Inferior parietal cortex (tissue), 1 donor: ENCODE results near the gene EMC10.
"Not testable (repeated sequence)": the region's sequence is repeated elsewhere in the genome, so short reads cannot be mapped to it uniquely, and the experiment has no call there.

Experiments
- DNase-seq: peaks from one replicate; pipeline ENCODE4 v3.0.0-alpha.2; 2016; ENCODE audit errors: extremely low spot score

The EMC10 gene

DNA sequence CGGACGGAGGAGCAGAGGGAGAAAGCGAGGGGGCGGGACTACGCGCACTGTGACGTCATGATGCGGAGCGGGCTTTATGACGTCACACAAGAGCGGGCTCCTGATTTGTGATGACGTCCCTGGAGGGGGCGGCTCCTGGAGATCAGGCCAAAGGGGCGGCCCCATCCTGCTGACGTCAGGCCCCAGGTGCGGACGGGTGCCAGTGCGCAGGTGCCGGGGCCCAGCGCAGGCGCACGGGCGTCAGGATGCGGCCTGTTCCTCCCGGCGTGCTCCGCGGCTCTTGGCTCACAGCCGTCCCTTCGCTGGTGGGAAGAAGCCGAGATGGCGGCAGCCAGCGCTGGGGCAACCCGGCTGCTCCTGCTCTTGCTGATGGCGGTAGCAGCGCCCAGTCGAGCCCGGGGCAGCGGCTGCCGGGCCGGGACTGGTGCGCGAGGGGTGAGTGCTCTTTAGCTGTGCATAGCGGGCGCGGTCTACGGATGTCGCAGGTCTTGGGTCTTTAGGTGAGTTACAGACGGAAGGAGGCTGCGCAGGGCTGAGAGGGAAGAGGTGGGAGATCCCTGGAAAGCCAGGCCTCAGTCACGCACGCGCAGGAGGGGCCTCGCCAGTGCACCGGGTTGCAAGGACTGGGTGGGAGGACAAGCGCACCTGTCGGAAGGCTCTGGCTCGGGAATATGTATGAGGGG is at the start of gene EMC10, which contains the start of gene GARIN5A:
Gene EMC10, plus strand, starts transcription at position 284 of the 683 bp plus-strand sequence. Its CDS starts 38 bp downstream, at position 322.
Gene GARIN5A, minus strand, starts transcription at position 625 of the 683 bp plus-strand sequence. Its CDS starts 460 bp downstream, at position 165.
- peak; percentile 89 for DNase-seq

DNA sequence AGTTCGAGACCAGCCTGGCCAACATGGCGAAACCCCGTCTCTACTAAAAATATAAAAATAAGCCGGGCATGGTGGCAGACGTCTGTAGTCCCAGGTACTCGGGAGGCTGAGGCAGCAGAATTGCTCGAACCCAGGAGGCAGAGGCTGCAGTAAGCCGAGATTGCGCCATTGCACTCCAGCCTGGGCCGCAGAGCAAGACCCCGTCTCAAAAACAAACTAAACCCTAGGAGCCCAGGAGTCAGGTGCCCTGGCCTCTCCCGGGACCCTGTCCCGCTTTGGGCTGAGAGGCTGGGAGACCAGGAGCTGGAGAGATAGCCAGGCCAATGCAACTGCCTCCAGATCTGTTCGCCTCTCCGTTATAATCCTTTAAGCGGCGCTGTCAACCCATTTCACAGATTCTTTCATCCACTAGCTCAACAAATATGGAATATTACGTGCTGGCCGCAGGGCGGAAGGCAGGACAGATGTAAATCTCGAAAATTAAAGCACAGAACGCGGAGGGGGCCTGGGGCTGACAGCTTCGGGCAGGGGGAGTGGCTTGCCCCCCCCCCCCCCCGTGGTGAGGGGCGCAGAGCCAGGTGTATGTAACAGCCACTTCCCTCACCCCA is 48.9 kb upstream of the EMC10 start:
- DNase-seq: no peak

DNA sequence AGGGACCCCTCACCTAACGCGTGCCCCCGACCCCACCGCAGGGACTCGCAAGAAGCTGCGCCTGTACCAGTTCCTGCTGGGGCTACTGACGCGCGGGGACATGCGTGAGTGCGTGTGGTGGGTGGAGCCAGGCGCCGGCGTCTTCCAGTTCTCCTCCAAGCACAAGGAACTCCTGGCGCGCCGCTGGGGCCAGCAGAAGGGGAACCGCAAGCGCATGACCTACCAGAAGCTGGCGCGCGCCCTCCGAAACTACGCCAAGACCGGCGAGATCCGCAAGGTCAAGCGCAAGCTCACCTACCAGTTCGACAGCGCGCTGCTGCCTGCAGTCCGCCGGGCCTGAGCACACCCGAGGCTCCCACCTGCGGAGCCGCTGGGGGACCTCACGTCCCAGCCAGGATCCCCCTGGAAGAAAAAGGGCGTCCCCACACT is 48.3 kb upstream of the EMC10 start:
- peak; percentile 38 for DNase-seq

DNA sequence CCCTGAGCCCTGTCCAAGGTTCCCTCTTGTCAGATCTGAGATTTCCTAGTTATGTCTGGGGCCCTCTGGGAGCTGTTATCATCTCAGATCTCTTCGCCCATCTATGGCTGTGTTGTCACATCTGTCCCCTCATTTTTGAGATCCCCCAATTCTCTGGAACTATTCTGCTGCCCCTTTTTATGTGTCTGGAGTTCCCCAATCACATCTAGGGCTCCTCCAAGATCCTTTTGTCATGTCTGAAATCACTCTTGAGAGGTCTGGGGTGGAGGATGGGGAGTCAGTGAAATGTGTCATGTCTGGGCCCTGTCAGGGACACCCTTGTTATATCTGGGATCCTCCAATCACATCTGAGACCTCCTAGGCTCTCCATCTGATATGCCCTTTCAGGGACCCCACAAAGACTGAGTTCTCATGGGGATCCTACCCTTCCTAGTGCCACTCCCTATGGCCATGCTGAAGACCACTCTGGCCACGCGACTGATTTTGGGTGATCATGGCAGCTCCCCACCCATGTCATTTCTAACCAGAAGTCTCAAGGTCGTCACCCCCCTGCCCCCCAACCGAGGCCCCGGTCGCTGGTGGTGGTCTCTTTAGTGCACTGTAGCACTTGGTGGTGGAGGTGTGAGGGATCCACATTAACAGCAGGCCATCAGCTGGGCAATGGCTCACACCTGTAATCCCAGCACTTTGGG is 47.4 kb upstream of the EMC10 start:
- no peak for DNase-seq

DNA sequence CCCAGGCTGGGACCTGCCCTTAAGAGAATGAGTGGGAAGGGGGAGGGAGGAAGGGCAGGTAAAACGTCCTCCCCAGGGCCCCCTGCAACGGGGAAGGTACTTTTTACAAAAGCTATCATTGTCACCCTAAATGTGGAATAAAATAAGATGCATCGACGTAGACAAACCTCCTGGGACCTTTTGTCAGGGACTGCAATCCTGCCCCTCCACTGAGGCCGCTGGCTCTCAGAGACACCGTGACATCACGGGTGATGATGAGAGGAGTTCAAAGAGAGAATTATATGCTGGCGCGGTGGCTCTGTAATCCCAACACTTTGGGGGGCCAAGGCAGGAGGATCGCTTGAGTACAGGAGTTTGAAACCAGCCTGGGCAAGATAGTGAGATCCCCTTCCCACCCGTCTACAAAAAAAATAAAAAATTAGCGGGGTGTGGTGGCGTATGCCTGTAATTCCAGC is 45.4 kb upstream of the EMC10 start:
- no peak for DNase-seq

DNA sequence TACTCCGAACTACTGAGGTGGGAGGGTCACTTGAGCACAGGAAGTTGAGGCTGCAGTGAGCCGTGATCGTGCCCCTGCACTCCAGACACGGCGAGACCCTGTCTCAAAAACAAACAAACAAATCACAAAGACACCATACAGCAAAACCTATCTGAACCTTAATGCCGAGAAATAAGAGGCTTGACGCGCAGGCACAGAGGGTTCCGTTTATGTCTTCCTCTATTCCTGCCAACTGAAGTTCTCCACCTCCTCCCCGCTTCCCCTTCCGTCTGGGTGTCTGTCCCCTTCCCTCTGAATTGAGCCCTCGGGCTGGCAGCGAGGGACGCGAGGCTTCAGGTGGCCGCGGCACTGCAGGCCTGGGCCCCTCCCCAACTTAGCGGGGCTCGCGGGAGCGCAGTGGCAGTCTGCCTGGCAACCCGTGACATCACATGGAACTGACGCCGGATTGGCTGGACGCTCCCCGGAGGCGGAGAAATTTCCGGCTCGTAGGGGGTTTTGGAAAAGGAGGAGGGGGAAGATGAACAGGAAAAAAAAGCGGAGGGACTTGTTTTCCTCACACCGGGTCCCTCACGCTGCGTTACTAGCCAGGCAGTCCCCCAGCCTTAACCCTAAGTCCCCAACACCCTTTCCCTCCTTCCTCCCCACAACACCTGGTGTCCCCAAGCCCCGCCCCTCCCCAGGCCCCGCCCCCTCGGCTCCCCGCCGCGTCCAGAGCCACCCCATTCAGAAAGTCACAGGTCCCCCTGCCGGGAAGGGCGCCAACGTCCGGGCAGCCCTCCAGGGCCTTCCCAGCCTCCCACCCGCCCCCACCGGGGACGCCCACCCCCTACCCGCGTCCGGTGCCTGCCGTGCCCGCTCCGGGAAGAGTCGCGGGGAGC is 44.7 kb upstream of the EMC10 start:
- peak; percentile 85 for DNase-seq

DNA sequence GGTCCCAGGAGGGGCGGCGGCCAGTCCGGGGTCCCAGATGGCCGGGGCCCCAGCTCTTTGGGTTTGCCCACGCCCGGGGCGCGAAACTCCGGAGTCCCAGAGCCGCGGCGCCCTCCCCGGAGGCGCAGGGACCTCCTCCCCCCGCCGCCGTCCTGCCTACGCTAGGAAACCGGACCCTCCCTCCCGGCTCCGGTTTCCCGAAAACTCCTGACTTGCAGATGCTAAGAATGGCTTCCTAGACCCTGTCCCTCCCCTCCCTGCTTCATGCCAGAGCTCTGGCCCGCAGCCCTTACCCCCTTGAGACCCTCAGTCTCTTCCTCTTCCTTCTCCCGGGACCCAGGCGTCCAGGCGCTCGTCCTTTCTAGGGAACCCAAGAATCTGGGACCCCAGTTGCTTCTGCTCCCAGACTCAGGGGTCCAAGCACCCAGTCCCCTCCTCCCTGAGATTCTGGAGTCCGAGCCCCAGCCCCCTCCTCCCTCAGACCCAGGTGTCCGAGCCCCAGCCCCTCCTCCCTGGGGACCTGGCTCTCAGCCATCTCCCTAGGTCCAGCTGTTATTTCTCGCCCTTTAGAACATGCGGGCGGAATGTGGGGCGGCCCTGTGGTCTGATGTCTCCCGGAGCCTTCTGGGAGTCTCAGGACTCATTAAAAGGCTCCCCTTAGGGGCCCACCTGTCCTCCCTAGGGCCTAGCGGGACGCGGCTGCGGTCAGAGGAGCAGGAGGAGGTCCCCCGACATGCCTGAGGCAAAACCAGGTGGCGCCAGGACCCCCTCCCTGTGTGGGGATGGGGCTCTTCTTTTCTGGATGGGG is 43.9 kb upstream of the EMC10 start, which contains the start of gene MYBPC2:
Gene MYBPC2, plus strand, starts transcription at position 672 of the 808 bp plus-strand sequence. Its CDS starts 62 bp downstream, at position 734.
- DNase-seq: no peak

DNA sequence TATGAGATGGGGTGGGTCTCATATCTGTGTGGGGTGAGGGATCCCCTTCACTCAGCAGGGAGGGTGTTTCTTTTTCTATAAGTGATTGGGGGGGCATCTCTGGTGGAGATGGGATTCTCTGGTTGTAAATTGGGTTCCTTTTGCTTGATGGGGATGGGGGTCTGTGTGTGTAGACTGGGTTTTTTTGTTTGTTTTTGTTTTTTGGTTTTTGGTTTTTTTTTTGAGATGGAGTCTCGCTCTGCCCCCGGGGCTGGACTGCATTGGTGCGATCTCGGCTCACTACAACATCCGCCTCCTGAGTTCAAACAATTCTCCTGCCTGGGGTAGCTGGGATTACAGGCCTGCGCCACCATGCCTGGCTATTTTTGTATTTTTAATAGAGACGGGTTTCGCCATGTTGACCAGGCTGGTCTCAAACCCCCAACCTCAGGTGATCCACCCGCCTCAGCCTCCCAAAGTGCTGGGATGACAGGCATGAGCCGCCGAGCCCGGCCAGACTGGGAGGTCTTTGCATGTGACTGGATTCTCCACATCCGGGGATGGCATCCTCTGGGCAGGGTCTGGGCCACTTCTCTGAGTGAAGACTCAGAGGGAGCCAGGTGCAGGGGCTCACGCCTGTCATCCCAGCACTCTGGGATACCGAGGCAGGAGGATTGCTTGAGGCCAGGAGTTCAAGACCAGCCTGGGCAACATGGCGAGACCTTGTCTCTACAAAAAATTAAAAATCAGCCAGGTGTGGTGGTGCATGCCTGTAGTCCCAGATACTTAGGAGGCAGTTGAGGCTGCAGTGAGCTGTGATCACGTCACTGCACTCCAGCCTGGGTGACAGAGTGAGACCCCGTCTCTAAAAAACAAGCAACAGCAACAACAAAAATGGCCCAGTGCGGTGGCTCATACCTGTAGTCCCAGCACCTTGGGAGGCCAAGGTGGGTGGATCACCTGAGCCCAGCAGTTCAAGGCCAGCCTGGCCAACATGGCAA is 42.8 kb upstream of the EMC10 start:
- DNase-seq: no peak

DNA sequence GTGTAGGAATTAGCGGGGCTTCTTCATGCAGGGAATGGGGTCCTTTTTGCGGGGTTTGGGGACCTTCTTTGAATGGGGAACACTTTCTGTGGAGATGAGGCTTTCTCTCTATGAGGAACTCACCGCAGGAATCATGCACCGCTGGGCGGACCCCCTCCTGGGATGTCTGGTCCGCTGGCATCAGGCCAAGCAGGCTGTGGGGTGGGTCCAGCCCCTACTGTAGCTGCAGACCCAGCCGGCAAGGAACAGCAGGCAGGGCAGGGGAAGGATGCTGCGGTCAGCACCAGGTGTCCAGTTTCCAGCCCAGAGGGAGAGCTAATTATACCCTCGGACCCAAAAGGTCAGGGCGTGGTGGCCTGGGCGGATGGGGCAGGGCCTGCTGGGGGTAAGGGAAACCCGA is 41.8 kb upstream of the EMC10 start:
- DNase-seq: no peak

DNA sequence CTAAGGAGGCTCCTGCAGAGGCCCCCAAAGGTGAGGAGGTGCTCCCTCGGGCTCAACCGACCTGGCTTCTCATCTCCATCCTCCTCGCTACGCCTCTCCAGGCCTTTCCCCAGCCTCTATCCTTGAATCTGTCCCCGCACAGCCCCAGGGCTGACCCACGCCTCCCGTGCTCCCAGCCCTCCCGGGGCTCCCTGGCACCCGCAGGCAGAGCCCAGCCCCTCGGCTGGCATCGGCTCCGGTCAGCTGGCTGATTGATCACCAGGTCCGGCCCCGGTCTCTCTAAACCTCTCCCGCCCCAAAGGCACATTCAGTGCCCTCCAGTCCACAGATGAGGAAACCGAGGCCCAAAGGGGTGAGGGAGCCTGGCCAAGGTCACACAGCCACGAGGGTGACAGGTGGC is 41.1 kb upstream of the EMC10 start:
- DNase-seq: no peak

DNA sequence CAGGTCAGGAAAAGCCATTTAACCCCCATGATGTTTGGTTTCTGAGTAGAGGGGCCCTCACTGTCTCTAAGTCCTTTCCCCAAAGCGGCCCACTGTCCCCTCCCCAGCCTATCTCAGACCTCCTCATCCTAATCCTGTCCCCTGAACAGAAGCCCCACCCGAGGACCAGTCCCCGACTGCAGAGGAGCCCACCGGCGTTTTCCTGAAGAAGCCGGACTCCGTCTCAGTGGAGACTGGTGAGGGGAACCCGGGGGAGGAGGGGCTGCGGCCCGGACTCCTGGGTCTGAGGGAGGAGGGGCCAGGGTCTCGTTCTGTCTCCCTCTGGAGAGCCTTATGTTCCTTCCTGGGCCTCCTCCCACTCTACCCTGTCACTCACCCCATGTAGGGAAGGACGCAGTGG is 40.7 kb upstream of the EMC10 start:
- no peak for DNase-seq

DNA sequence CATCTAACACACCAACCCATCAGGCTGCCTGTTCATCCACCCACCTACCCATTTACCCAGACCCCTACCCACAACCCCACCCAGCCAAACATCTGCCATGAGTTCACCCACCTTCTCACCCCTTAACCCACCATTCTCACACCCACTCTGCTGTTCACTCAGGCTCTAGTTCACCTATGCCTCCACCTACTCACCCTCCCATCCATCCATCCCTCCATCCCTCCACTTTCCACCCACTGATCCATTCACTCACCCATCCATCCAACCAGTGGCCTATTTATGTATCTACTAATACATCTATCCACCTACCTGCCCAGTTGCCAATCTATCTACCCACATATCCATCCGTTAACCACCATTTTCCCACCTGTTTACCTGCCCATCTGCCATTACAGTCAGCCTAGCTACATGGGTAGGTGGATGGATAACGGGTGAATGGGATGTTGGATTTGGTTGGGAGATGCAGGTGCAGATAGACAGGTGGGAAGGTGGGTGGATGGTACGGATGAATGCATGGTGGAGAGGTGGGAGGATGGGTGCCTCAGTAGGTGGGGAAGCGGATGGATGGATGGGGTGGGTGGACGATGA is 38.4 kb upstream of the EMC10 start:
- DNase-seq: no peak

DNA sequence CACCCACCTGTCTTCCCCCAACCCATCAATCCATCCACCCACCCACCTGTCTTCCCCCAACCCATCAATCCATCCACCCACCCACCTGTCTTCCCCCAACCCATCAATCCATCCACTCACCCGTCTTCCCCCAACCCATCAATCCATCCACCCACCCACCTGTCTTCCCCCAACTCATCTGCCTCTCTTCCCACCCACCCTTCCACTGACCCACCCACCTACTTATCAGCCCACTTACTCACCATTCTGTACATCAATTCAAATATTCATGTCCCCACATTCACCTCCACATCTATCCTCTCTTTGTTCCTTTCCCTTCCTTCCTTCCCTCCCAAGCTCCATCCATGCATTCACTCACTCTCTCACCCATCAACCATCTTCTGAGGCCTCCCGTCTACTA is 37.2 kb upstream of the EMC10 start:
- DNase-seq: not testable (repeated sequence)

DNA sequence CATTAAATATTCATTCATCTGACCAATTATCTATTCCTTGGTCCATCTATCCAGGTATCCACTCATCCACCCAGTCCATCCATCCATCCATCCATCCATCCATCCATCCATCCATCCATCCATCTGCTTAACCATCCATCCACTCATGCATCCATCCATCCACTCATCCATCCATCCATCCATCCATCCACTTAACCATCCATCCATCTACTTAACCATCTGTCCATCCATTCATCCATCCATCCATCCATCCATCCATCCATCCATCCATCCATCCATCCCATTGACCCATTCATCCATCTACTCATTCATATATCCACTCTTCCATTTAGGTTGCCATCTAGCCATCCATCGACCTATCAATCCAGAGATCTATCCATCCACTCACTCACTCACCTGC is 32.2 kb upstream of the EMC10 start:
- no peak for DNase-seq

DNA sequence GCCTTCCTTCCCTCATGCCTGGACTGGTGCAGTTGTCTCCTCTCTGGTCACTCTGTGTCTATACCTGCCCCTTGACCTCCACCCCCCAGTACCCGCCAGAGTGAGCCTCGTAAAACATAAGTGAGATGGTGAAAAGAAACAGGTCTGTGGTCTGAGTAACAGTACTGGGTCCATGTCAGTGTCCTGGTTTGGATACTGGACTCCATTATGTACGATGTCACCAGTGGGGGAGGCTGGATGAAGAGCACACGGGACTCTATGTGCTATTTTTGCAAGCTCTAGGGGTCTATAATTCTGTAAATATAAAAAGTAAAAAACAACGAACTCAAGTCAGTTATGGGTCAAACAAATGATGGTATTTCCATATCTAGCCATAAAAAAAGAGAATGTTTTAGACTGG is 29.3 kb upstream of the EMC10 start:
- DNase-seq: no peak

DNA sequence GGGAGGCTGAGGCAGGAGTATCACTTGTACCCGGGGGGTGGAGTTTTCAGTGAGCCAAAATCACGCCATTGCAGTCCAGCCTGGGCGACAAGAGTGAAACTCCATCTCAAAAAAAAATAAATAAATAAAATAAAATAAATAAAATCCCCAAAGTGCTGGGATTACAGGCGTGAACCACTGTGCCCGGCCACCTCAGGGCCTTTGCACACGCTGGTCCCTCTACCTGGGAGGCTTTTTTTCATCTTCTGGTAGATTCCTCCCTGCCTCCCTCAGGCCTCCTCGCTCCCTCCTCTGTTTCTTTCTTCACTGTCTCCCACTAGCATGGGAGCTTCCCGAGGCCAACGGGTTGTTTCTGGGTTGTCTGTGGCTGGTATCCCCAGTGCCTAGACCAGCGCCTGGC is 28.6 kb upstream of the EMC10 start:
- DNase-seq: no peak

DNA sequence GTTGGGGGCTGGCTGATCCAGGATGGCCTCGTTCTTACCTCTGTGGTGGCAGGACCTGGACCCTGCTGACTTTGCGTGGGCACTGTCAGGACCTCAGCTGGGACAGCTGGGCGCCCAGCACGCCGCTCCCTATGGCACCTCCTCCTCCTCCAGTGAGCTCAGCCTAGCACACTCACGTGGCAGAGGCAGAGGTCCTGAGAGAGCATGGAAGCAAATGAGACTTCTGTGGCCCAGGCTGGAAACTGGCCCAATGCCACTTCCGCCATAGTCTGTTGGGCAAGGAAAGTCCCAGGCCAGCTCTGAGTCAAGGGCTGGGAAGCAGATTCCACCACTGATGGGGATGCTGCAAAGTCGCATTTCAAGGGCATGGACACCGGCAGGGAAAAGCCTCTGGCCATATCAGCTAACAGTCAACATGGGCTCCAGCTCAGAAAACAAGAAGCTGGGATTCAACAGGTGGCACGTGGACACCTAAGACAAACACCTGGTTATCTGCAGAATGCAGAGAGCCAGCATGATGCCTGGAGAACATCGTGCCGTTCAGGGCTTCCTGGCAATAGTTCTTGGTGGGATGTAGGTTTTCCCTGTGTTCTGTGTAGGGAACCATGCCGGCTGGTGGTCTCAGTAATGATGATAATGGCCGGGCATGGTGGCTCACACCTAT is 26.9 kb upstream of the EMC10 start:
- no peak for DNase-seq

DNA sequence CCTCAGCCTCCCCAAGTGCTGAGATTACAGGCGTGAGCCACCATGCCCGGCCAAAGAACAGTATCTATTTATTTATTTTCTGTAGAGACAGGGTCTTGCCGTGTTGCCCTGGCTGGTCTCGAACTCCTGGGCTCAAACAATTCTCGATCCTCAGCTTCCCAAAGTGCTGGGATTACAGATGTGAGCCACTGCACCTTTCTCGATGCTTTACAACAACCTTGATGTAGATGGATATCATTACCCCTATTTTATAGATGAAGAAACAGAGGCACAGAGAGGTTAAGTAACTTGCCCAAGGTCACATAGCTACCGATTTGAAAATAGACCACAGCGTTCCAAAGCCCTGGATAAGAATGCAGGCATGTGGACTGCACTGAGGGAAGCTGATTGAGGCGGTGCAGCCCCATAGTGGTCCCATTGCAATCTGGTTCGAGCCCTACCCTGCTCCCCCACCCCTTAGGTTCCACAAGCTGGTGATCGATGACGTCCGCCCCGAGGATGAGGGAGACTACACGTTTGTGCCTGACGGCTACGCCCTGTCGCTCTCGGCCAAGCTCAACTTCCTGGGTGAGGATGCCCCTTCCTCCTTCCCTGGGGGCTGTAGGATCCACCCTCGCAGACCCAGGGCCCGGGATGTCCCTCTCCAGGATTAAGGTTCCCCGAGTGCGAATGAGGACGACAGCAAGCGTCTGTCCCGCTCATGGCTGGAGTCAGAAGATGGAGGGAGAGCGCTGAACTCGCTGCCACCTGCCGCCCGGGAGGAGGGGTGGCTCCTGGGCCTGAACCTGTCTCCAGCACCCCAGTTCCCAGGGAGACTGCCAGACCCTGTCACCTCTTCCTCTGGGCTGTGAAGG is 25.7 kb upstream of the EMC10 start:
- DNase-seq: no peak
